ENCODE measurements around the gene OSBP2.

- TF ChIP-seq CTCF (IDR thresholded peaks at IDR 0.05; ENCODE audit: low read length) (no peak), EZH2 (IDR thresholded peaks at IDR 0.05; ENCODE audit: borderline replicate concordance, low read length) (no peak)
Observed at GRCh38 chr22:30858976-30859713, 164.5 kb downstream of the OSBP2 start.

Data from OCI-LY1 (cell line).